HepG2 (cell line): ENCODE measurements around the gene KHK. TPM values are rescaled to one million over a fixed set of nuclear protein-coding genes. Genes with fewer than 3 reads are reported as not detected.

ENCODE experiments used
- ATAC-seq: fragments of 200-7000 bp; cut with Tn5 transposase; 3 replicates; pipeline ENCODE4 v1.9.1; 2020; ENCODE audit warnings: mild to moderate bottlenecking, moderate library complexity
- BruUV-seq: library from RNA; stranded (reverse); fragments of 400-500 nt; replicated peaks from 2 replicates; lab custom pipeline; 2021; lab: Mats Ljungman, UMichigan
- CTCF ChIA-PET: fragments of 300-600 bp; formaldehyde crosslinking; extraction: SDS; loops from one replicate; lab custom pipeline; 2021; ENCODE audit warnings: low total read pairs, inconsistent platforms, low intra/inter-chr PET ratio; lab: Yijun Ruan, JAX
- POLR2A ChIA-PET: fragments of 350-600 bp; sonication (Branson Sonifier 250); formaldehyde crosslinking; loops from one replicate; lab custom pipeline; 2020; ENCODE audit warnings: antibody characterized with exemption, inconsistent platforms; lab: Yijun Ruan, JAX
- DNase-seq: peaks from one replicate; pipeline ENCODE4 v3.0.0-alpha.2; 2015; ENCODE audit warnings: low spot score
- FAIRE-seq: peaks from 3 replicates; lab custom pipeline; 2011; peaks lifted over from hg19 to GRCh38; lab: Jason Lieb, UNC
- H2AFZ ChIP-seq: one replicate; pipeline ENCODE4 v1.6.1; 2011; ENCODE audit warnings: low read length, inconsistent platforms
- H3K27ac ChIP-seq: fragments of 300-600 bp; 3 replicates; pipeline ENCODE4 v1.8.0; 2011; ENCODE audit warnings: mixed run types, mild to moderate bottlenecking, mixed read lengths, low read length, inconsistent platforms; ENCODE audit not compliant: insufficient read depth; ENCODE audit errors: extremely low read length
- H3K27me3 ChIP-seq, 2 experiments: fragments of 200-600 bp in 1 of 2; 2 replicates in 1 of 2; 3 replicates in 1 of 2; pipeline versions ENCODE4 v1.6.0 to v1.8.0; 2011; ENCODE audit warnings: low read length in 2 of 2, mild to moderate bottlenecking in 2 of 2, moderate library complexity in 2 of 2, inconsistent platforms in 1 of 2; ENCODE audit not compliant: insufficient read depth in 2 of 2, control insufficient read depth in 1 of 2
- H3K36me3 ChIP-seq, 2 experiments: fragments of 200-600 bp in 1 of 2; replicated peaks in 1 of 2; 2 replicates in 1 of 2; 3 replicates in 1 of 2; pipeline versions ENCODE4 v1.5.1 to v1.8.0; 2011; ENCODE audit warnings: low read length in 2 of 2, inconsistent platforms in 1 of 2; ENCODE audit not compliant: insufficient read depth in 2 of 2, control insufficient read depth in 1 of 2
- H3K4me1 ChIP-seq: 2 replicates; pipeline ENCODE4 v1.5.1; 2012; ENCODE audit warnings: low read length, inconsistent platforms; ENCODE audit not compliant: insufficient read depth
- H3K4me2 ChIP-seq: 2 replicates; pipeline ENCODE4 v1.6.0; 2011; ENCODE audit warnings: low read depth, low read length, inconsistent platforms
- H3K4me3 ChIP-seq, 3 experiments: fragments of 200-600 bp in 1 of 3; sonication (generic), shearing (Covaris generic) in 1 of 3; replicated peaks in 1 of 3; 2 replicates each; pipeline ENCODE4 v1.5.1; 2011 to 2016; ENCODE audit warnings: low read length in 3 of 3, inconsistent platforms in 2 of 3, low read depth in 2 of 3, mild to moderate bottlenecking in 2 of 3, control low read depth in 1 of 3, mixed read lengths in 1 of 3; ENCODE audit not compliant: insufficient read depth in 1 of 3
- H3K79me2 ChIP-seq: one replicate; pipeline ENCODE4 v1.6.1; 2011; ENCODE audit warnings: low read length, inconsistent platforms; ENCODE audit not compliant: insufficient read depth
- H3K9ac ChIP-seq: 2 replicates; pipeline ENCODE4 v1.6.0; 2011; ENCODE audit warnings: mild to moderate bottlenecking, low read depth, low read length, inconsistent platforms; ENCODE audit not compliant: insufficient read depth
- H3K9me3 ChIP-seq: 2 replicates; pipeline ENCODE4 v1.5.1; 2012; ENCODE audit warnings: mild to moderate bottlenecking, low read length
- H4K20me1 ChIP-seq: 2 replicates; pipeline ENCODE4 v1.6.0; 2011; ENCODE audit warnings: inconsistent platforms, mild to moderate bottlenecking, low read length, moderate library complexity; ENCODE audit not compliant: insufficient read depth
- FOXJ3 ChIP-seq: sonication (generic); formaldehyde crosslinking; IDR thresholded peaks from 2 replicates; pipeline ENCODE4 v1.4.0; 2020; ENCODE audit warnings: missing genetic modification reagents, mild to moderate bottlenecking, borderline replicate concordance
- GMEB2 ChIP-seq: IDR thresholded peaks from 2 replicates; pipeline ENCODE4 v1.6.1; 2016; ENCODE audit warnings: missing biosample characterization, missing genetic modification reagents, low read depth
- HNRNPH1 ChIP-seq: fragments of 200-400 bp; formaldehyde crosslinking; optimal IDR thresholded peaks from 2 replicates; pipeline ENCODE3; 2017; ENCODE audit warnings: mild to moderate bottlenecking, low read depth, low read length
- ISL2 ChIP-seq: sonication (generic); formaldehyde crosslinking; IDR thresholded peaks from 2 replicates; pipeline ENCODE4 v1.5.0; 2020; ENCODE audit warnings: missing genetic modification reagents
- KDM5B ChIP-seq: sonication (generic); formaldehyde crosslinking; IDR thresholded peaks from 2 replicates; pipeline ENCODE4 v1.4.0; 2020; ENCODE audit warnings: missing genetic modification reagents, mild to moderate bottlenecking, borderline replicate concordance
- MAFK ChIP-seq, 2 experiments: IDR thresholded peaks in 1 of 2; conservative IDR thresholded peaks in 1 of 2; 2 replicates each; pipeline ENCODE4 v1.6.1; 2011; ENCODE audit warnings: improper control_type of control experiment in 2 of 2, low read length in 2 of 2
- NFAT5 ChIP-seq: sonication (generic); formaldehyde crosslinking; IDR thresholded peaks from 2 replicates; pipeline ENCODE4 v1.4.0; 2020; ENCODE audit warnings: missing genetic modification reagents
- NFE2L2 ChIP-seq: fragments of 150-350 bp; IDR thresholded peaks from 2 replicates; pipeline ENCODE4 v1.6.1; 2014; ENCODE audit warnings: low read length
- POLR2A ChIP-seq, 2 experiments: IDR thresholded peaks; 2 replicates each; pipeline ENCODE4 v1.6.1; 2011; ENCODE audit warnings: low read depth in 2 of 2, low read length in 2 of 2, mild to moderate bottlenecking in 1 of 2, moderate library complexity in 1 of 2; ENCODE audit not compliant: insufficient read depth in 1 of 2
- RBFOX2 ChIP-seq: fragments of 200-400 bp; formaldehyde crosslinking; IDR thresholded peaks from 2 replicates; pipeline ENCODE4 v1.6.1; 2017; ENCODE audit warnings: low read depth, mild to moderate bottlenecking, low read length
- RFXAP ChIP-seq: sonication (generic); formaldehyde crosslinking; IDR thresholded peaks from 2 replicates; pipeline ENCODE4 v1.4.0; 2020; ENCODE audit warnings: missing genetic modification reagents, borderline replicate concordance
- SRF ChIP-seq: IDR thresholded peaks from 2 replicates; pipeline ENCODE4 v1.6.1; 2011; ENCODE audit warnings: mild to moderate bottlenecking, low read depth, low read length, moderate library complexity
- ZNF24 ChIP-seq: fragments of 450-650 bp; IDR thresholded peaks from 2 replicates; pipeline ENCODE4 v1.6.1; 2017; ENCODE audit warnings: antibody characterized with exemption, mild to moderate bottlenecking
- ZNF256 ChIP-seq: sonication (generic); formaldehyde crosslinking; conservative IDR thresholded peaks from 2 replicates; pipeline ENCODE4 v1.4.0; 2020; ENCODE audit warnings: missing genetic modification reagents
- ZSCAN21 ChIP-seq: sonication (generic); formaldehyde crosslinking; IDR thresholded peaks from 2 replicates; pipeline ENCODE4 v1.8.0; 2022; ENCODE audit warnings: mild to moderate bottlenecking, missing genetic modification reagents, moderate library complexity, borderline replicate concordance
- WGBS: methylation state at CpG from one replicate; pipeline ENCODE4 v1.1.6; 2017; ENCODE audit warnings: low lambda C conversion rate; 5-methylcytosine and 5-hydroxymethylcytosine counted together
- in situ Hi-C: cut with HindIII; loops from 2 replicates; pipeline ENCODE4 v1.10.0; 2017; ENCODE audit warnings: low pct_unique_long_range_greater_than_20kb; ENCODE audit not compliant: extremely low pct_ligation_motif_present
- intact Hi-C: fragments of 100-400 bp; cut with micrococcal nuclease; formaldehyde crosslinking; loops from one replicate; pipeline ENCODE4 v1.10.0; 2022; ENCODE audit not compliant: unreplicated experiment
- polyA plus RNA-seq, 8 experiments: library from polyadenylated mRNA; depleted of rRNA in 3 of 8; stranded (reverse) in 7 of 8; unstranded in 1 of 8; fragments of >200 nt; fragmentation: Illumina TruSeq in 4 of 8; extraction: Trizol in 4 of 8; gene quantifications; 2 replicates each; pipeline versions ENCODE4 v1.2.1 to v1.2.3, GENCODE V29; 2011 to 2016; ENCODE audit warnings: low read depth in 4 of 8, missing spikeins in 1 of 8, mixed read lengths in 1 of 8; ENCODE audit not compliant: insufficient read depth in 1 of 8
- total RNA-seq, 5 experiments: library from RNA; depleted of rRNA; stranded (reverse); fragments of >200 nt; fragmentation: Illumina TruSeq; extraction: Trizol; gene quantifications; 2 replicates each; pipeline ENCODE4 v1.2.3, GENCODE V29; 2016; ENCODE audit warnings: low read depth in 1 of 5
- TF ChIP-seq, protein P1 (sequence below): sonication (generic); formaldehyde crosslinking; IDR thresholded peaks from 2 replicates; pipeline ENCODE4 v1.4.0; 2020; ENCODE audit warnings: mild to moderate bottlenecking, missing genetic modification reagents
- TF ChIP-seq, protein P2 (sequence below): sonication (generic); formaldehyde crosslinking; IDR thresholded peaks from 2 replicates; pipeline ENCODE4 v1.4.0; 2020; ENCODE audit warnings: missing genetic modification reagents

The KHK gene
- total and polyA plus RNA-seq, 2 of the 13 experiments (the other 11 are each of a cell fraction or from before 2014, with no cell fraction given): 40.9 to 99.2 TPM

- in situ Hi-C loops (no loop called here), intact Hi-C loops (no loop called here)
- DNase-seq (no peak), FAIRE-seq (no peak), ATAC-seq (peak; percentile 51)
- Histone ChIP-seq H3K9me3 (no peaks in the 10 kb centered on the region), H3K4me2 (no peak overlapping the region), H3K27me3 (no peaks in the 10 kb centered on the region), H2AFZ (no peak overlapping the region), H4K20me1 (peaks cover 2% of the 10 kb centered on the region; the same call in 1 of the 2 replicates), H3K4me3 (no peak overlapping the region), H3K9ac (no peak overlapping the region), H3K79me2 (no peaks in the 10 kb centered on the region), H3K27ac (peak overlapping the region; percentile 7), H3K36me3 (peaks cover 12 to 38% of the 10 kb centered on the region in 2 experiments), H3K4me1 (no peaks in the 10 kb centered on the region)
- BruUV-seq: no TSS peak
- ChIA-PET CTCF (no interaction called here), POLR2A (interaction anchor here (2.0 to 11.6 kb wide), 5 partner anchors 7 to 34 kb away, joined by 5 to 100 read pairs (median 19); partner anchors contain the start of genes AGBL5 and OST4)
- 80% methylated on average over 3 of the region's 3 CpGs for WGBS
- TF ChIP-seq RFXAP (CRISPR knock-in tag): no peak
- TF ChIP-seq RBFOX2: no peak
- TF ChIP-seq ZNF256 (CRISPR knock-in tag): no peak
- TF ChIP-seq KDM5B: no peak
- no peak for TF ChIP-seq ZSCAN21 (CRISPR knock-in tag)
- no peak for TF ChIP-seq ZNF24
- TF ChIP-seq, protein P1, sequence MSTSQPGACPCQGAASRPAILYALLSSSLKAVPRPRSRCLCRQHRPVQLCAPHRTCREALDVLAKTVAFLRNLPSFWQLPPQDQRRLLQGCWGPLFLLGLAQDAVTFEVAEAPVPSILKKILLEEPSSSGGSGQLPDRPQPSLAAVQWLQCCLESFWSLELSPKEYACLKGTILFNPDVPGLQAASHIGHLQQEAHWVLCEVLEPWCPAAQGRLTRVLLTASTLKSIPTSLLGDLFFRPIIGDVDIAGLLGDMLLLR (CRISPR knock-in tag): no peak
- TF ChIP-seq ISL2 (CRISPR knock-in tag): no peak
- no peak for TF ChIP-seq NFE2L2
- TF ChIP-seq HNRNPH1: no peak
- no peak for TF ChIP-seq GMEB2 (CRISPR knock-in tag)
- no peak for TF ChIP-seq SRF
- TF ChIP-seq FOXJ3 (CRISPR knock-in tag): no peak
- no peak for TF ChIP-seq NFAT5 (CRISPR knock-in tag)
- TF ChIP-seq MAFK (conservative IDR thresholded peaks at IDR 0.05 in 1 of 2, IDR thresholded peaks at IDR 0.05 in 1 of 2; ENCODE audit: low read length in 2 of 2): no peak
- TF ChIP-seq, protein P2, sequence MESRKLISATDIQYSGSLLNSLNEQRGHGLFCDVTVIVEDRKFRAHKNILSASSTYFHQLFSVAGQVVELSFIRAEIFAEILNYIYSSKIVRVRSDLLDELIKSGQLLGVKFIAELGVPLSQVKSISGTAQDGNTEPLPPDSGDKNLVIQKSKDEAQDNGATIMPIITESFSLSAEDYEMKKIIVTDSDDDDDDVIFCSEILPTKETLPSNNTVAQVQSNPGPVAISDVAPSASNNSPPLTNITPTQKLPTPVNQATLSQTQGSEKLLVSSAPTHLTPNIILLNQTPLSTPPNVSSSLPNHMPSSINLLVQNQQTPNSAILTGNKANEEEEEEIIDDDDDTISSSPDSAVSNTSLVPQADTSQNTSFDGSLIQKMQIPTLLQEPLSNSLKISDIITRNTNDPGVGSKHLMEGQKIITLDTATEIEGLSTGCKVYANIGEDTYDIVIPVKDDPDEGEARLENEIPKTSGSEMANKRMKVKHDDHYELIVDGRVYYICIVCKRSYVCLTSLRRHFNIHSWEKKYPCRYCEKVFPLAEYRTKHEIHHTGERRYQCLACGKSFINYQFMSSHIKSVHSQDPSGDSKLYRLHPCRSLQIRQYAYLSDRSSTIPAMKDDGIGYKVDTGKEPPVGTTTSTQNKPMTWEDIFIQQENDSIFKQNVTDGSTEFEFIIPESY: 0 out of 2 replicates have a peak, but pooled peaks have one; percentile 8
- TF ChIP-seq POLR2A (IDR thresholded peaks at IDR 0.05; ENCODE audit: insufficient read depth in 1 of 2, low read depth in 2 of 2, low read length in 2 of 2): 0 out of 4 replicates have a peak, but pooled peaks of 1 of the 2 experiments have one; percentile 35
Measured at GRCh38 chr2:27060323-27060722, 26.2 kb upstream of the KHK start.
